Activated CD4-positive, CD25-positive, alpha-beta regulatory T cell (primary cell): Measurements from ENCODE around the gene CDC42BPB.
"Not testable (repeated sequence)": the region's sequence is repeated elsewhere in the genome, so short reads cannot be mapped to it uniquely, and the experiment has no call there.

ENCODE experiments used
- DNase-seq, 4 experiments: peaks; one replicate each; lab custom pipeline; 2025; lab: John Stamatoyannopoulos, UW

CDC42BPB gene

DNA sequence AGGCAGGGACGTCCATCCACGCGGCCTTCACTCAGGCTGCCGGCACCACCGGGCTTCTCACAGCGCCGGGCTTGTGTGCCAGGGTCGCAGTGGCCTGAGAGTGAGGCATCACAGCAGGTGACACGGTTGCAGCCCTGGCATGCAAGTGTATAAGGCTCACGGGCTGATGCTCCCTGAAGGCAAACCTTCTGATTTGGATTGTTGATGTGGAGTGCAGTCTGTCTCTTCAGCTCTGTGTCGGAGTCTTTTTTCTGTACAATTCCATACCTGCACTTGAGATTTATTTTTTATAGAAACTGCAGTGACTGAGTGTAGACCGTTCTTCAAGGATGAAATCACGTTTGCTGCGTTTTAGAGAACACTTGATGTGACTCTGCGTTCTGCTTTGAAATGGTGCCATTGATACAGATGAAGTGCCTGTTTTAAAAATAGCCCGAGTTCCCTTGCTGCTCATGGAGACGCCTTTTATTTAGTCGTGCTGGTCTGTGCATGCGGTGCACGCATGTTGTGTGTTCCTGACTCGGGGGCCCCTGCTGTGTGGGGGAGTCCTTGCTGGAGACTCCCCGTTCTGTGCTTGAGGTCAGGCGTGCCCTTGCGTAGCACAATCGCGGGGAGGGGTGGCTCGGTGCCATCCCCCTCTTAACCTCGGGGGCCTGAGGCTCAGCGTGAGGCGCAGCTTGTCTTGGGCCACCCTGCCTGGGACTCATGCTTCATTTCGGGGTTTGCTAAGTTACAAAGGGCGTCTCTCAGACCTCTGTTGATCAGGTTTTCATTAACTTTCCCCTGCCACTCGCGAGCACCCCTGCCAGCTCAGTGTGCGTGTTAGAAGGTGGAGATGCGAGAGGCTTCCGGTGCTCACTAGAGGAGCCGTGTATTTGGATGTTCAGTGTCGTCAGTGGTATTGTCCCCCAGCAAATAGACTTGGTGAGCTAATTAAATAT is 156.4 kb downstream of the CDC42BPB start:
- DNase-seq = no peak

DNA sequence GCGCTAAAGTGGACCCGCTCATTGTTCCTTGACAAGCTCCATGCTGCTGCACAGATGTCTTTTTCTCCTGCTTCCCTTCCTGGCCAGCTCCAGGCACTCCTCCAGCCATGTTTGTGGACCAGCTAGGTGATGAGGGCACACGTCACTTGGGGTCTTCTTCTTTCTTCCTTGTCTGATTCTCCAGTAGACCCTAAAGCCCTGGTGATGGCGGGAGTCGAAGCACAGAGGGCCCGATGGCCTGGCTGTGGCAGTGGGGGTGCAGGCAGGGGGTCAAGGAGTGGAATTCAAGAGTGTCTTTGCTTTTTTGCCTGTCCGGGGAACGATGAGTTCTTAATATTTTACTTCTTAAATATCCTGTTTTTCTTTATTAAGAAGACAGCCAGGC is 157.8 kb downstream of the CDC42BPB start:
- DNase-seq = no peak

DNA sequence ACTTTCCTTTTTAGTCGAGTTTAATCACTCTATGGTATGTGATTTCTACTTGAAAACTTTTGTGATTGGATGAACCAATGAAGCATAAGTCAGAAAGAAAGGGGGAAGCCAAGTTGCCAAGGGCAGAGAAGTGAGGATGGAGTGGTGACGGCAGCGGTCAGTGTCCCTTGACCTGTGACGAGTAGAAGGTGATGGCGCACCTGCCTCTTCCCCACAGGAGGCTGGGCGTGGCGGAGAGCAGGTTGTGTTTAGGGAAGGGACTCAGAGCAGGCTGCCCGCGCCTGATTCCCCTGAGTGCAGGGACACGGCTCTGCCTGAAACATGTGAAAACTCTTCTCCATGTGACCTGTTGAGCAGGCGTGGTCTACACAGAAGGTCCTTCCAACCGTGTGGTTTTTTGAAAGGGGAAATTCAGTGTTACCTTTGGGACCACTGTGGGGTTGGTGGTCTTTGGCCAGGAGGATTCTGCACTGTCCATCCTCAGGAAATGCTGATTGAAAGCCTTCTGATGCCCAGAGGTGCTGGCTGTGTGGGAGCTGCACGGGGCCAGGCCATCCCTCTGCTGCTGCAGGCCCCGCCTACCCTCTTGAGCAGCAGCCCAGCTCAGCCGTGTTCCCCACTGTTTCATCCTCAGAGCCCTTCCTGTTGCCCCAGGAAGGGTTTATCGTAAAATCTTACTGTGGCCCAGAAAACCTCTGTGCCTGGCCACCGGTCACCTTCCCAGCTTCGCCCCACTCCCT is 158.4 kb downstream of the CDC42BPB start:
- no peak for DNase-seq

DNA sequence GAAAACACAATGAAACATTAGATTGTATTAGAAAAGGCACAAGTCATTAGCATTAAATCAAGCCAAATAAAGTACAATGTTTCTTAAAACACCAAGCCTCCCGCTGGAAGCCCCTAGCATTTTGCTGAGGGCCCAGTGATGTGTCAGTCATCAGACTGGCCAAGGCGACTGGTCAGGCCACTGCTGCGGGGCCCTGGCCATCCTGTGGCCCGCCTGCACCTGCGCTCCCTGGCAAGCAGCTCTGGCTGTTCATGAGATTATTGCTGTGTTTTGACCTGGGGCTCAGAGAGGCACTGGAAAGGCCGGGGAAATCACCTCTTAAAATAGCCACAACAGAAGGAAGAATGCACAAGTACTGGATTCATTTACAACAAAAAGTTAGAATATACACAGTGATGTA is 159.1 kb downstream of the CDC42BPB start:
- DNase-seq = no peak

DNA sequence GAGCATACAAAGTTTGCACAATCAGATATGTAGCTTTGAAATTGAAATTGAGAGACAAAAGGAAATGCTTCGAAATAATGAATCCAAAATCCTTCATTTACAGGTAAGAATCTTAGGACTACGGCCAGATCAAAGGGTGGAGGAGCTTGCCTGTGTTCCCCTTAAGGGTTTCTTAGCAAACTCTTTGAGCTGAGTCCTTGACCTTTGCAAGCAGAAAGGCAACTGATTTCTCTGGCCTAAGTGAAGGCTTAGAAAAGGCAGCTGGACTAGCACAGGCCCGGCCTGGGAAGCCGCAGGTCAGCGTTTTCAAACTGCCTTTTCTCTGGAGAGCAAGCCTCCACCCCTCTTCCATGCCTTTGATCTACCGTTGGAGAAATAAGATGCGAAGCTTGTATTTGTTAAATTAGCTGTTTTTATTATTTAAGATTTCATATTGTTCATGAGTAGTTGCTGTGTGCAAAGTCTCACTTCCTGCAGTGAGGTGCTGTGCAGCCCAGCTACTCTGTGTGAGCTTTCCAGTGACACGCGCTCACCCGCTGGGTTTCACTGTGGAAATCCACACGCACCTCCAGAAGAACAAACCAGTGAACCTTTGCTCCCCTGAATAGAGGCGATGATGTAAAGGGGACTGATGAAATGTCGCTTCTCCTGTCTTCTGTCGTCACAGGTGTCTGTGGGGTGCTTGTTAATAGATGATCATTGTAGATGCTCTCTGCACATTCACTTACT is 159.9 kb downstream of the CDC42BPB start:
- no peak for DNase-seq

DNA sequence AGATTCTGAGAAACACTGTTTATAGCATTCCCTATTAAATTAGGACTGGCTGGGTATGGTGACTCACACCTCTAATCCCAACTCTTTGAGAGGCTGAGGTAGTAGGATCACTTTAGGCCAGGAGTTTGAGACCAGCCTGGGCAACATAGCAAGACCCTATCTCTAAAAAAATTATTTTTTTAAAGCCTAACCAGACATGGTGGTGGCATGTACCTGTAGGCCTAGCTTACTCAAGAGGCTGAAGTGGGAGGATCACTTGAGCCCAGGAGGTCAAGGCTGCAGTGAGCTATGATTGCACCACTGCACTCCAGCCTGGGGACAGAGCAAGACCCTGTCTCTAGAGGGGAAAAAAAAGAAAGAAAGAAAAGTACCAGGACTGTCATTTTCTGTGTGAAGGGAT is 160.6 kb downstream of the CDC42BPB start:
- not testable (repeated sequence) for DNase-seq

DNA sequence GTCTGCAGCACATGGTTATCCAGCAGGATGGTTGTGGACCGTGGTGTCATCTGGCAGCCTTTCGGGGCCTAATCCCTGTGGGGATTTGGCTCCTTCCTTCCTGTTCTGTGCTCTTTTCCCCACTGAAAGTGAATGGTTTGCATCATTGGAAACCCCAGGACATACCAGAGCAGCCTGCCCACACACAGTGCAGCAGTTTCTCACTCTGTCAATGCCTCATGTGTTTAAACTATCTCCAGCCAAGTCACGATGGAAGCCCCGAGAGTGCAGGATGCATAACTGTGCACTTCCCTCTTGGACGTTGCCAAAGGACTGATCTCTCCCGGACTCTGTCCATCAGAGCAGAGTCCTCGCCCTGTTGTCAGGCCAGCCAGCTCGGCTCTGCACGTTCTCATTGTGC is 163.9 kb downstream of the CDC42BPB start:
- DNase-seq = no peak

DNA sequence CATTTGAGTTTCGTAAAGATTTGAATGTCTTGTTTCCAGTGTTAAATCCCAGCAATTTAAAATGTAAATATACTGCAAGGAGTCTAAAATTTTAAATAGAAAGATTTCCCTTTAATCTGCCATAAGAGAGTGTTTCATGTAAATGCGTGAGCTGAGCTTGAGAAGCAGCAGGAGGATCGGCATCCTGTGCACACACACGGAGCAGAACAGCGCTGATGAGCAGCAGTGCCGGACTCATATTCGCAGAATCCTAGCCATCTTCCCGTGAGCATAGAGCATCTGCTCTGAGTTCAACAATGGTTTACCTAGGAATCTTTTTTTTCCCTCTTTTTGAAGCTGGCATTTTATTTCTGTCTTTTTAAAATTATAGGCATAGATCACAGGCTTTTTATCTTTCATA is 164.7 kb downstream of the CDC42BPB start:
- no peak for DNase-seq

DNA sequence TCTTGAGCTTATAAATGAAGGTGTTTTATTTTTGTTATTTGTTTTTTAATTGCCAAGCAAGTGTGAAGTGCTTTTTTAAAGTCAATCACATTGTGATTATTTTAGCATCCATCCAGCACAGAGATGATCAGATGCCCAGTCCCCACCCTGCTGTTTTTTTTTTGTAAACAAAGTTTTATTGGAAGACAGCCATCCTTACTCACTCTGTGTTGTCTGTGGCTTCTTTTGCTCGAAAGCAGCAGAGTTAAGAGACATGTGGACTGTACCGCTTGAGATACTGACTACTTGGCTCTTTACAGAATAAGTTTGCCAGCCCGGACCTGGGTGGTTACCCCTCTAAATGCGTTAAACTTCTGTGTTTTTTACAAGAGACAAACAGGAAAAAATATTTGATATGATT is 165.8 kb downstream of the CDC42BPB start:
- no peak for DNase-seq

DNA sequence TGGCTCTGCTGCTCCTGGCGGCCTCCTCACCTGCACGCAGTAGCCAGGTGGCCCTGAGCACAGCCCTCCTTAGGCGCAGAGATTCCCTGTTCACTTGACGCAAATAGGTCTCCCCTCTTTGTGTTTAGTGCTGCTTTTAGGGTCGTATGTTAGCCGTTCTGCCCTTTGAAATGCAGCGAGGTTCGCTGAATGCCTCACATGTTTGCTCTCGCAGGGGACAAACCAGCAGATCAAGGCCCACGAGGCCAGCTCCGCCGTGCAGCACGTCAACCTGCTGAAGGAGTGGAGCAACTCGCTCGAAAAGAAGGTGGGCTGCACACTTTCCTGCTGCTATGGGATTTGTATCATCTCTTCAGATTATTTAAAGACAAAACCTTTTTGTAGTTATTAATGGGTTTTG is 166.2 kb downstream of the CDC42BPB start:
- DNase-seq = no peak

DNA sequence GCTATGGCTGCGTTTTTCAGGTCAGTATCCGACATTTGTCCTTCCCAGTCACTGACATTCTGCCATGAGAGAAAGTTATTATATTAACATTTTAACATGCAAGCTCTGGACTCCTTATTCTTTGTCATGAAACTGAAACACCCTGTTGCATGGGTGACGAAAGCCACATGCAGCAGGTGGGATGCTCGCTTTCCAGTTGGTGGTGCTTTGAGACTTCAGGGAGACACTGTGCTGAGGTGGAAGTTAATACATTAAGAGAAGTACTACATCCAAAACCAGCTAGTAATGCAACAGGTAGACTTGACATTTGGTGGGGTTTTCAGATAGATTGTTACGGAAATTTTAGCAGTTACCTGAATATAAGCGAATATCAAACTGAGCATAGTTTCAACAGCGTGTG is 167.7 kb downstream of the CDC42BPB start:
- no peak for DNase-seq

DNA sequence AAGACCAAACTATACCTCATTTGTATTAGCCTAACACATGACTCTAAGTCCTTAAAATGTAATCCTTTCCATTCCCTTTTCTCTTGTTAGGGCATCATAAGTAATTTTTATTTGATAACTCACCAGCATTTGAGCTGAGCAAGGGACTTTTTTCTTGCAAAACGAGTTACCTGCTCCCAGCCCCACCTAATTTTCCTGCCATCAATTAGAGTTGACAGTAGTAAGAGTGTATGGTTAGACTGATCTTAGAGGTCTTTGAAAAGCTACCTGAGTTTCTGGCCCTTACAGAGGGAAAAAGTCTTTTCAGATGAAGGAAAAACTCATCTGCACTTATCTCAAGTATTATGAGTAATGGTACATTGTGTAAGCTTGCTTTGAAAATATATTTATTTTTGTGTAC is 168.6 kb downstream of the CDC42BPB start:
- DNase-seq = no peak

DNA sequence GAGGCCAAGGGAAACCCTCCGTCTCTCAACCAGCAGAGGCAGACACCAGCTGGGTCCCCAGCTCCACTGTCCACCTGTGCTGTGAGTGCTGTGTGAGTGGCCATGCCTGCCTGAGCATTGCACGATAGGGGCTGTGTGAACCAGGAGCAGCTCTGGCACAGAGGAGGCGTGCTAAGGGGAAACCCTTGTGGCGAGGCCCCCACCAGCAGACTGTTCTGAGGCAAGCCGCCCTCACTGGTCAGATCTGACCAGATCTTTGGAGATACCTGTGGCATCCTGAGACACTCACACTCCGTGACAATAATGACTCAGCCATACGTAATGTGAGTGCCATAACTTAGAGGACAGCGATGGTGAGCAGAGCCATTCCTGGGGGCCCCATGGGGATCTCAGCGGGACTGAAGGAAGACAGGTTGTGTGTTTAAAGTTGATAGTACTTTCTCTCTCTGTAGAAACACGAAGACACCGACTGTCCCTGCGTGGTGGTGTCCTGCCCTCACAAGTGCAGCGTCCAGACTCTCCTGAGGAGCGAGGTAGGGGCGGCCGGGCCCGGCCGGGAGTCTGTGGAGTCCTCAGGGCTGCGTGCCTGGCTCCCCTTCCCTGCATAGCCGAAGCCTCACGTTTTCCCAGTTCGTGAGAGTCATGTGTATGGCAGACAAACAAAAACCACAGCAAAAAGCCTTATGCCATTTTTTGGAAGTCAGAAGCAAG is 171.5 kb downstream of the CDC42BPB start:
- DNase-seq = no peak

DNA sequence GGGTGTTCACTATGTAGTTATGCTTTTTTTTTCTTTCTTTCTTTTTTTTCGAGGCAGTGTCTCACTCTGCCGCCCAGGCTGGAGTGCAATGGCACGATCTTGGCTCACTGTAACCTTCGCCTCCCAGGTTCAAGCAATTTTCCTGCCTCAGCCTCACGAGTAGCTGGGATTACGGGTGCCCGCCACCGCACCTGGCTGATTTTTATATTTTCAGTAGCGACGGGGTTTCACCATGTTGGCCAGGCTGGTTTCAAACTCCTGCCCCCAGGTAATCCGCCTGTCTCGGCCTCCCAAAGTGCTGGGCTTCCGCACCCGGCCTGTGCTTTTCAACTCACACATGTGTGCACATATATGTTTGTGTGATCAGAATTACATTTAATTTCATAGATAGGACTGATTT is 173.8 kb downstream of the CDC42BPB start:
- DNase-seq = no peak

DNA sequence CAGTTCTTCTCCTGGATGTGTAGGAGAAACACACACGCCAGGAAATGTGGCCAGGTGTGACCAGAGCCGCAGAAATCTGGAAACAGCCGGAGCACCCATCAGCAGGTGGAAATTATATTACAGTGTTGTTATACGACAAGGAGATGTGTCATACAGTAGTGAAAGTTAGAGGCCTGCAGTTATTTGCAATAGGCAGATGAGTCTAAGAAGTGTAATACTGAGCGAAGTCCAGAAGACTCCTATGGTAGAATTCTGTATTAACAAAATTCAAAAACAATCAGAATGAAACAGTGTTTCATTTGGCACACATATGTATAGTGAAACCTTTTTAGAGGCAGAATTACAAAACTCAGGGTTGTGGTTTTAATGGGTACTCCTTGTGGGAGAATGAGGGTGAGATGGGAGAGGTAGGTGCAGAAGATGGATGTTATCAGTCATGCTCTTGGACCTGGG is 174.2 kb downstream of the CDC42BPB start:
- no peak for DNase-seq
